DOHH2 (cell line): ENCODE data around the gene IL1RAP.

Experiments used
- H3F3A ChIP-seq: fragments of 200-600 bp; sonication (generic), shearing (Covaris generic); 2 replicates; pipeline ENCODE4 v1.6.0; 2016; ENCODE audit warnings: antibody characterized with exemption, mild to moderate bottlenecking; ENCODE audit not compliant: control insufficient read depth, insufficient read depth
- H3K27ac ChIP-seq: fragments of 200-600 bp; sonication (generic); 2 replicates; pipeline ENCODE4 v1.5.1; 2014; ENCODE audit warnings: low read depth, mild to moderate bottlenecking, low read length, moderate library complexity
- H3K27me3 ChIP-seq: fragments of 200-600 bp; sonication (generic); 2 replicates; pipeline ENCODE4 v1.6.1; 2014; ENCODE audit warnings: mild to moderate bottlenecking, low read length, mixed read lengths; ENCODE audit not compliant: control insufficient read depth
- H3K36me3 ChIP-seq: fragments of 200-600 bp; sonication (generic); 2 replicates; pipeline ENCODE4 v1.6.1; 2014; ENCODE audit warnings: mild to moderate bottlenecking, low read length, moderate library complexity, mixed read lengths; ENCODE audit not compliant: control insufficient read depth
- H3K4me1 ChIP-seq: fragments of 200-600 bp; sonication (generic); 2 replicates; pipeline ENCODE4 v1.6.1; 2014; ENCODE audit warnings: mild to moderate bottlenecking, low read length, mixed read lengths; ENCODE audit not compliant: control insufficient read depth
- H3K4me2 ChIP-seq: fragments of 200-600 bp; sonication (generic); 2 replicates; pipeline ENCODE4 v1.6.0; 2014; ENCODE audit warnings: mild to moderate bottlenecking, low read length, moderate library complexity
- H3K4me3 ChIP-seq: fragments of 200-600 bp; sonication (generic); 2 replicates; pipeline ENCODE4 v1.5.1; 2014; ENCODE audit warnings: mild to moderate bottlenecking, low read length, mixed read lengths
- H3K79me2 ChIP-seq: fragments of 200-600 bp; sonication (generic); 2 replicates; pipeline ENCODE4 v1.6.1; 2014; ENCODE audit warnings: mild to moderate bottlenecking, low read length, mixed read lengths; ENCODE audit not compliant: control insufficient read depth
- H3K9me2 ChIP-seq: fragments of 200-600 bp; sonication (generic); replicated peaks from 2 replicates; pipeline ENCODE4 v1.6.1; 2014; ENCODE audit warnings: mild to moderate bottlenecking, low read length, mixed read lengths; ENCODE audit not compliant: control insufficient read depth
- H3K9me3 ChIP-seq: fragments of 200-600 bp; sonication (generic); 2 replicates; pipeline ENCODE4 v1.6.1; 2014; ENCODE audit warnings: antibody characterized with exemption, low read length, mixed read lengths; ENCODE audit not compliant: control insufficient read depth, insufficient read depth
- H4K20me1 ChIP-seq: fragments of 200-600 bp; sonication (generic); 2 replicates; pipeline ENCODE4 v1.6.0; 2014; ENCODE audit warnings: low read depth, mild to moderate bottlenecking, antibody characterized with exemption, low read length, moderate library complexity; ENCODE audit not compliant: control insufficient read depth, insufficient read depth
- CTCF ChIP-seq: fragments of 200-600 bp; sonication (generic); IDR thresholded peaks from one replicate; pipeline ENCODE4 v1.5.1; 2014; ENCODE audit warnings: antibody characterized with exemption, mild to moderate bottlenecking, low read depth, low read length; ENCODE audit not compliant: poor library complexity, severe bottlenecking
- EZH2phosphoT487 ChIP-seq: fragments of 200-600 bp; sonication (generic); IDR thresholded peaks from 2 replicates; pipeline ENCODE4 v1.6.1; 2017; ENCODE audit warnings: borderline replicate concordance, mild to moderate bottlenecking, antibody characterized with exemption, low read length, moderate library complexity, mixed read lengths

Gene IL1RAP

GRCh38 chr3:190494907-190495306, 19.0 kb upstream of the IL1RAP start:
- Histone ChIP-seq H3K27me3 (peaks cover 12% of the 10 kb centered on the region; the same call in 1 of the 2 replicates), H3K79me2 (no peaks in the 10 kb centered on the region), H3K27ac (no peak overlapping the region), H4K20me1 (no peaks in the 10 kb centered on the region), H3K4me1 (no peaks in the 10 kb centered on the region), H3K9me2 (no peaks in the 10 kb centered on the region), H3K4me2 (no peak overlapping the region), H3K36me3 (no peaks in the 10 kb centered on the region), H3K9me3 (no peaks in the 10 kb centered on the region; the same call in 1 of the 2 replicates), H3K4me3 (no peak overlapping the region), H3F3A (no peaks in the 10 kb centered on the region)
- TF ChIP-seq CTCF (no peak), EZH2phosphoT487 (no peak)

GRCh38 chr3:190495354-190495753, 18.5 kb upstream of the IL1RAP start:
- Histone ChIP-seq H3K4me1 (no peaks in the 10 kb centered on the region), H3K4me2 (no peak overlapping the region), H3K9me2 (no peaks in the 10 kb centered on the region), H3K27me3 (peaks cover 10% of the 10 kb centered on the region; the same call in 1 of the 2 replicates), H3K79me2 (no peaks in the 10 kb centered on the region), H3K4me3 (no peak overlapping the region), H3K27ac (no peak overlapping the region), H3K9me3 (no peaks in the 10 kb centered on the region; the same call in 1 of the 2 replicates), H4K20me1 (no peaks in the 10 kb centered on the region), H3F3A (no peaks in the 10 kb centered on the region), H3K36me3 (no peaks in the 10 kb centered on the region)
- TF ChIP-seq CTCF (no peak), EZH2phosphoT487 (no peak)

GRCh38 chr3:190495796-190496195, 18.1 kb upstream of the IL1RAP start:
- no peaks in the 10 kb centered on the region; the same call in 1 of the 2 replicates for H3K9me3 ChIP-seq
- H3K4me2 ChIP-seq: no peak overlapping the region
- H3K4me1 ChIP-seq: no peaks in the 10 kb centered on the region
- no peaks in the 10 kb centered on the region for H3K79me2 ChIP-seq
- H3K36me3 ChIP-seq: no peaks in the 10 kb centered on the region
- no peaks in the 10 kb centered on the region for H3F3A ChIP-seq
- no peak for TF ChIP-seq CTCF
- no peak for TF ChIP-seq EZH2phosphoT487
- no peak overlapping the region for H3K27ac ChIP-seq
- H3K9me2 ChIP-seq: no peaks in the 10 kb centered on the region
- H3K4me3 ChIP-seq: no peak overlapping the region
- peaks cover 9% of the 10 kb centered on the region; the same call in 1 of the 2 replicates for H3K27me3 ChIP-seq
- no peaks in the 10 kb centered on the region for H4K20me1 ChIP-seq
